ENCODE data around the gene UGCG.

UGCG gene

DNA sequence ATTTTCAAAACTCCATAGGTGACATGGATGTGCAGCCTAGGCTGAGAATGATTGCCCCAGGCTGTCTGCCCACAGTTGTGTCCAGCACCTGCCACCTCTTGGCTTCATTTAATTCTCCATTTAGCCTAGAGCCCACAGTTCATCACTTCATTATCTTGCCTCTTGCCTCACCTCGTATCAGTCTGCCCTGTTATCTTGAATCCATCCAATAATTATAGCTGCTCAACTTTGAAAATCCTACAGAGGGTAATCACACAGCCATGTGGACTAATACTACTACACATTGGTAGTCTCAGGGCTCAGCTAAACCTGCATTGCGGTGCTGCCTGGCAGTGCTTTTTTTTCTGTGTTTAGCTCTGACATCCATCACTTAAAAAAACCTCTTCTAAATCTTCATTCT is 7.4 kb downstream of the UGCG start:
- no peak for DNase-seq (ENCODE audit: low read depth, low spot score)
- ChIA-PET POLR2A (interaction anchor here (0.8 to 1.7 kb wide), 3 partner anchors 56 to 162 kb away, joined by 3 to 4 read pairs (median 3); no protein-coding TSS in a partner anchor), CTCF (interaction anchor here (0.7 to 2.5 kb wide), 5 partner anchors 10 to 171 kb away, joined by 3 to 7 read pairs (median 3); no protein-coding TSS in a partner anchor)
- no peak overlapping the region for H3K4me3 ChIP-seq (ENCODE audit: low read depth, low read length)
- no peak for TF ChIP-seq CTCF (IDR thresholded peaks at IDR 0.05; ENCODE audit: insufficient read depth, low read length, missing control alignments)

- DNase-seq (ENCODE audit: low read depth, low spot score) = no peak
- no peak overlapping the region for H3K4me3 ChIP-seq (ENCODE audit: low read depth, low read length)
- POLR2A ChIA-PET = interaction anchor here (1.1 to 1.7 kb wide), 2 partner anchors 55 to 161 kb away, joined by 3 read pairs; no protein-coding TSS in a partner anchor
- no peak for TF ChIP-seq CTCF (IDR thresholded peaks at IDR 0.05; ENCODE audit: insufficient read depth, low read length, missing control alignments)
- CTCF ChIA-PET = interaction anchor here (2.5 kb wide), 1 partner anchor 11 kb away, joined by 7 read pairs; no protein-coding TSS in a partner anchor
These were observed 8.3 kb downstream of the UGCG start for GRCh38 chr9:111904891-111905291.

- POLR2A ChIA-PET = interaction anchor here (0.5 kb wide), 1 partner anchor 774 kb away, joined by 3 read pairs; no protein-coding TSS in a partner anchor
- no peak for TF ChIP-seq CTCF (IDR thresholded peaks at IDR 0.05; ENCODE audit: insufficient read depth, low read length, missing control alignments)
- CTCF ChIA-PET = no interaction called here
- DNase-seq (ENCODE audit: low read depth, low spot score) = no peak
- no peak overlapping the region for H3K4me3 ChIP-seq (ENCODE audit: low read depth, low read length)
These were observed 10.5 kb downstream of the UGCG start for GRCh38 chr9:111907147-111907546.

- TF ChIP-seq CTCF (IDR thresholded peaks at IDR 0.05; ENCODE audit: insufficient read depth, low read length, missing control alignments) = no peak
- no peak overlapping the region for H3K4me3 ChIP-seq (ENCODE audit: low read depth, low read length)
- ChIA-PET POLR2A (interaction anchor here (0.9 kb wide), 1 partner anchor 13 kb away, joined by 3 read pairs; the partner anchor contains the start of gene UGCG), CTCF (no interaction called here)
- no peak for DNase-seq (ENCODE audit: low read depth, low spot score)
These were observed 12.8 kb downstream of the UGCG start for GRCh38 chr9:111909444-111909843.

DNA sequence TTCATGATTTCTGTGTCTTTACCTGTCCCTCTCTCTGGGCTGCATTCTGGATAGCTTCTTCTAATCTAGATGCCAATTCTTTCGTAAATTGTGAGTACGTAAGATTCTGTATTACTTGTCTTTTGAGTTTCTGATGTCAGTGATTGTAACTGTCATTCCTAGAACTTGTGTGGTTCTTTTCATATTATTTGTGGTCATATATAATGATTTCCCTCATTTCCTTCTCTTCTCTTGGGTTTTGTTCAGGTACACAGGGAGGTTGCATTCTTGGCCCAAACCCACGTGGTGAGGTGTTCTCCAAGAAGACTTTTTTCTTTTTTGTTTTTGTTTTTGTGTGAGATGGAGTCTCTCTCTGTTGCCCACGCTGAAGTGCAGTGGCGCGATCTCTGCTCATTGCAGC is 13.8 kb downstream of the UGCG start:
- no peak for TF ChIP-seq CTCF (IDR thresholded peaks at IDR 0.05; ENCODE audit: insufficient read depth, low read length, missing control alignments)
- POLR2A ChIA-PET = no interaction called here

DNA sequence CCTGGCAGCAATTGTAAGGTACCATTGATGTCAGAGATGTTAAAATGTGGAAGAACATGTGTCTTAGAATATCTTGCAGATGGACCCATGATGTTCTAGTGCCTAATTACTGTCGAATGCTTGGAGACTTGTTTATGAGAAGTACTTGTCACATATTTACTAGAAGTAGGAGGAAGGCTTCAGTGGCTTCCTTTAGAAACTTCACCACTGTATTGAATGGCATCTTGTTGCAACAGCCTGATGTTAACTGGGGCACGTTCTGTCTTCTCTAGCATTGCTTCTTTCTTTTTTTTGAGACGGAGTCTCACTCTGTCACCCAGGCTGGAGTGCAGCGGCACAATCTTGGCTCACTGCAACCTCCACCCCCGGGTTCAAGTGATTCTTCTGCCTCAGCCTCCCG is 16.5 kb downstream of the UGCG start:
- H3K4me3 ChIP-seq (ENCODE audit: low read depth, low read length) = no peak overlapping the region
- no peak for DNase-seq (ENCODE audit: low read depth, low spot score)
- POLR2A ChIA-PET = no interaction called here
- no peak for TF ChIP-seq CTCF (IDR thresholded peaks at IDR 0.05; ENCODE audit: insufficient read depth, low read length, missing control alignments)
- CTCF ChIA-PET = interaction anchor here (1.8 kb wide), 1 partner anchor 9 kb away, joined by 3 read pairs; no protein-coding TSS in a partner anchor

More for the DNA sequence above, 13.8 kb downstream of the UGCG start:
- CTCF ChIA-PET = no interaction called here
- no peak for DNase-seq (ENCODE audit: low read depth, low spot score)
- no peak overlapping the region for H3K4me3 ChIP-seq (ENCODE audit: low read depth, low read length)
